Caco-2 (cell line): Measurements from ENCODE around the gene RTBDN. TPM values are rescaled to one million over a fixed set of nuclear protein-coding genes. Genes with fewer than 3 reads are reported as not detected.
A peak's percentile ranks its signal among the peaks of the same experiment; 100 is the strongest.

Source experiments
- BruUV-seq: library from RNA; stranded (reverse); fragments of 400-500 nt; replicated peaks from 2 replicates; lab custom pipeline; 2021; lab: Mats Ljungman, UMichigan
- CTCF ChIA-PET: fragments of 300-600 bp; sonication (Branson Sonifier 250); formaldehyde crosslinking; loops from one replicate; lab custom pipeline; 2022; ENCODE audit warnings: antibody characterized with exemption; lab: Charles Lee
- POLR2A ChIA-PET: fragments of 300-600 bp; sonication (Branson Sonifier 250); formaldehyde crosslinking; loops from one replicate; lab custom pipeline; 2022; ENCODE audit warnings: antibody characterized with exemption; lab: Charles Lee
- DNase-seq, 2 experiments: peaks; one replicate each; pipeline versions ENCODE4 v3.0.0 to v3.0.0-alpha.2; 2020 to 2022
- H3K27me3 ChIP-seq: replicated peaks from 2 replicates; pipeline ENCODE4 v1.6.0; 2011; ENCODE audit warnings: low read length; ENCODE audit not compliant: control insufficient read depth, insufficient read depth
- H3K36me3 ChIP-seq: 2 replicates; pipeline ENCODE4 v1.5.1; 2011; ENCODE audit warnings: low read length; ENCODE audit not compliant: control insufficient read depth, insufficient read depth
- H3K4me1 ChIP-seq: fragments of 250-450 bp; sonication (Bioruptor Pico); 2 replicates; pipeline ENCODE4 v1.5.1; 2020; ENCODE audit warnings: mild to moderate bottlenecking
- H3K4me3 ChIP-seq: 2 replicates; pipeline ENCODE4 v1.5.1; 2011; ENCODE audit warnings: low read depth, mild to moderate bottlenecking, control low read depth, low read length
- H3K9me3 ChIP-seq: fragments of 250-450 bp; sonication (Bioruptor Pico); 2 replicates; pipeline ENCODE4 v1.5.1; 2020; ENCODE audit warnings: mild to moderate bottlenecking, moderate library complexity
- H3K27ac Mint-ChIP-seq: one replicate; pipeline ENCODE4 v1.8.0; 2022; ENCODE audit warnings: mixed read lengths; ENCODE audit not compliant: unreplicated experiment
- H3K27me3 Mint-ChIP-seq: one replicate; pipeline ENCODE4 v1.8.0; 2022; ENCODE audit warnings: mixed read lengths; ENCODE audit not compliant: insufficient read depth, unreplicated experiment
- H3K36me3 Mint-ChIP-seq: one replicate; pipeline ENCODE4 v1.8.0; 2022; ENCODE audit warnings: mild to moderate bottlenecking, mixed read lengths; ENCODE audit not compliant: insufficient read depth, unreplicated experiment
- H3K4me1 Mint-ChIP-seq: one replicate; pipeline ENCODE4 v1.8.0; 2022; ENCODE audit warnings: low read depth, mixed read lengths; ENCODE audit not compliant: unreplicated experiment
- H3K4me3 Mint-ChIP-seq: one replicate; pipeline ENCODE4 v1.8.0; 2022; ENCODE audit warnings: mild to moderate bottlenecking, moderate library complexity, mixed read lengths; ENCODE audit not compliant: unreplicated experiment
- H3K9me3 Mint-ChIP-seq: one replicate; pipeline ENCODE4 v1.8.0; 2022; ENCODE audit warnings: mixed read lengths; ENCODE audit not compliant: unreplicated experiment
- CTCF ChIP-seq, 2 experiments: fragments of 200-600 bp in 1 of 2; IDR thresholded peaks; 1 replicate in 1 of 2; 2 replicates in 1 of 2; pipeline versions ENCODE4 v1.5.1 to v1.8.0; 2011 to 2022; ENCODE audit warnings: antibody characterized with exemption in 1 of 2, control low read depth in 1 of 2, inconsistent platforms in 1 of 2, low read depth in 1 of 2, low read length in 1 of 2, mild to moderate bottlenecking in 1 of 2, moderate library complexity in 1 of 2; ENCODE audit not compliant: insufficient read depth in 1 of 2, severe bottlenecking in 1 of 2, unreplicated experiment in 1 of 2
- intact Hi-C: fragments of 100-400 bp; cut with micrococcal nuclease; formaldehyde crosslinking; loops from one replicate; pipeline ENCODE4 v1.10.0; 2022; ENCODE audit not compliant: unreplicated experiment
- total RNA-seq: library from RNA; stranded (reverse); gene quantifications from 2 replicates; pipeline ENCODE4 v1.2.3, GENCODE V29; 2022

The RTBDN gene
- total RNA-seq, 1 experiment from 2014 or later, result not detected

DNA sequence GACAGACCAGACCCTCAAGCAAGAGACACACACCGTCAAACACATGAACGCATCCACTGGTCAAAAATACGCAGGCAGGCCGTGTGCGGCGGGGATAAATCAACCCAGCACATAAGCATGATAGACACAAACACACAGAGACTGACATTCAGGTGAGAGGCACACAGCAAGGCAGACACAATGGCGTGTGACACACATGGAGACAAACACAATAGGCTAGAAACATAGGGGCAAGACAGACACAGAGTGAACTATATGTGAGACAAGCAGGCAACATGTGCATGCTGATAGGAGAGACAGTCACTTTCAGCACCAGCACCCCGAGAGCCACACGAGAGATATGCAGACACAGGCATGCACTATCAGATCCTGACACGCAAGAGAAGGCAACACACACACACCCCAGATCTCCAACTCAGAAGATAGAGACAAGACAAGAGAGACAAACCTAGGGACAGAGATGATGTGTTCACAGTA, 49.9 kb downstream of the RTBDN start:
- TF ChIP-seq CTCF (IDR thresholded peaks at IDR 0.05; ENCODE audit: insufficient read depth in 1 of 2, low read depth in 1 of 2, low read length in 1 of 2, severe bottlenecking in 1 of 2, unreplicated experiment in 1 of 2), result no peak
- BruUV-seq, result no TSS peak
- no peaks in the 10 kb centered on the region for H3K9me3 Mint-ChIP-seq
- H3K4me3 Mint-ChIP-seq, result no peak overlapping the region
- ChIA-PET POLR2A (no interaction called here), CTCF (no interaction called here)
- H3K27ac Mint-ChIP-seq, result no peak overlapping the region
- H3K4me1 ChIP-seq, result peaks cover 44% of the 10 kb centered on the region
- H3K9me3 ChIP-seq, result no peaks in the 10 kb centered on the region
- H3K36me3 ChIP-seq, result no peaks in the 10 kb centered on the region
- H3K27me3 Mint-ChIP-seq, result no peaks in the 10 kb centered on the region
- no peak overlapping the region for H3K4me3 ChIP-seq
- no peak for DNase-seq
- intact Hi-C loops, result no loop called here
- peaks cover 13% of the 10 kb centered on the region for H3K4me1 Mint-ChIP-seq
- H3K27me3 ChIP-seq, result no peaks in the 10 kb centered on the region
- H3K36me3 Mint-ChIP-seq, result no peaks in the 10 kb centered on the region

- intact Hi-C loops, result no loop called here
- Mint-ChIP-seq H3K9me3 (no peaks in the 10 kb centered on the region), H3K4me3 (no peak overlapping the region), H3K27ac (no peak overlapping the region), H3K36me3 (no peaks in the 10 kb centered on the region), H3K4me1 (peaks cover 14% of the 10 kb centered on the region), H3K27me3 (no peaks in the 10 kb centered on the region)
- no peaks in the 10 kb centered on the region for H3K27me3 ChIP-seq
- peaks cover 44% of the 10 kb centered on the region for H3K4me1 ChIP-seq
- CTCF ChIA-PET, result no interaction called here
- H3K4me3 ChIP-seq, result peak overlapping the region; percentile 50
- no peaks in the 10 kb centered on the region for H3K36me3 ChIP-seq
- BruUV-seq, result no TSS peak
- no peak for TF ChIP-seq CTCF (IDR thresholded peaks at IDR 0.05; ENCODE audit: insufficient read depth in 1 of 2, low read depth in 1 of 2, low read length in 1 of 2, severe bottlenecking in 1 of 2, unreplicated experiment in 1 of 2)
- POLR2A ChIA-PET, result no interaction called here
- DNase-seq, result peak; percentile 67 to 85
- no peaks in the 10 kb centered on the region for H3K9me3 ChIP-seq
Observed at GRCh38 chr19:12783849-12784393, 50.5 kb downstream of the RTBDN start.

- Mint-ChIP-seq H3K4me1 (peaks cover 8% of the 10 kb centered on the region), H3K9me3 (no peaks in the 10 kb centered on the region), H3K27ac (no peak overlapping the region), H3K36me3 (peaks cover 2% of the 10 kb centered on the region), H3K27me3 (no peaks in the 10 kb centered on the region), H3K4me3 (no peak overlapping the region)
- ChIA-PET CTCF (interaction anchor here (0.8 kb wide), 1 partner anchor 10 kb away, joined by 4 read pairs; no protein-coding TSS in a partner anchor), POLR2A (interaction anchor here (1.3 kb wide), 1 partner anchor 9 kb away, joined by 36 read pairs; the partner anchor contains the start of gene JUNB)
- Histone ChIP-seq H3K9me3 (no peaks in the 10 kb centered on the region), H3K27me3 (no peaks in the 10 kb centered on the region), H3K4me3 (peak overlapping the region; percentile 50), H3K36me3 (no peaks in the 10 kb centered on the region), H3K4me1 (peaks cover 40% of the 10 kb centered on the region)
- TF ChIP-seq CTCF (IDR thresholded peaks at IDR 0.05; ENCODE audit: insufficient read depth in 1 of 2, low read depth in 1 of 2, low read length in 1 of 2, severe bottlenecking in 1 of 2, unreplicated experiment in 1 of 2), result no peak
- BruUV-seq, result TSS peak; percentile 28
- intact Hi-C loops, result no loop called here
- no peak for DNase-seq
Observed at GRCh38 chr19:12783291-12783848, 51.0 kb downstream of the RTBDN start.
